Upper lobe of left lung (tissue), 4 donors: Measurements from ENCODE around the gene PSD2.

ENCODE experiments used
- CTCF ChIP-seq, 6 experiments: fragments of 450-650 bp in 4 of 6; fragments of 200-600 bp in 2 of 6; sonication (generic) in 2 of 6; IDR thresholded peaks; one replicate each; pipeline ENCODE4 v1.5.1; 2016 to 2019; ENCODE audit warnings: antibody characterized with exemption in 6 of 6
- EP300 ChIP-seq, 4 donors: sonication (generic); formaldehyde crosslinking; IDR thresholded peaks; one replicate each; pipeline ENCODE4 v1.5.1; 2017; ENCODE audit warnings: antibody characterized with exemption in 4 of 4, control low read depth in 2 of 4
- POLR2A ChIP-seq, 4 donors: fragments of 450-650 bp; IDR thresholded peaks; one replicate each; pipeline ENCODE4 v1.5.1; 2016 to 2017; ENCODE audit warnings: antibody characterized with exemption in 4 of 4, mild to moderate bottlenecking in 2 of 4
- POLR2AphosphoS5 ChIP-seq, 2 donors: sonication (generic); formaldehyde crosslinking; IDR thresholded peaks; one replicate each; pipeline ENCODE4 v1.5.1; 2017; ENCODE audit warnings: antibody characterized with exemption in 2 of 2

GRCh38 chr5:139839918-139840317, 44.3 kb downstream of the PSD2 start:
- TF ChIP-seq EP300 (IDR thresholded peaks at IDR 0.05) (no peak), CTCF (IDR thresholded peaks at IDR 0.05) (no peak), POLR2A (IDR thresholded peaks at IDR 0.05) (no peak), POLR2AphosphoS5 (IDR thresholded peaks at IDR 0.05) (no peak)
